Activated CD4-positive, alpha-beta memory T cell treated with anti-CD3 and anti-CD28 coated beads for 36 hours (primary cell): ENCODE data around the gene SLC25A24. TPM values are rescaled to one million over a fixed set of nuclear protein-coding genes. Genes with fewer than 3 reads are reported as not detected.
"Not testable (repeated sequence)": the region's sequence is repeated elsewhere in the genome, so short reads cannot be mapped to it uniquely, and the experiment has no call there.

Experiments
- CTCF ChIA-PET: fragments of 350-600 bp; sonication (Branson Sonifier 250); formaldehyde crosslinking; loops from one replicate; lab custom pipeline; 2021; ENCODE audit warnings: antibody characterized with exemption, inconsistent platforms; lab: Charles Lee
- POLR2A ChIA-PET: fragments of 350-600 bp; sonication (Branson Sonifier 250); formaldehyde crosslinking; loops from one replicate; lab custom pipeline; 2021; ENCODE audit warnings: antibody characterized with exemption; lab: Charles Lee
- DNase-seq: peaks from one replicate; pipeline ENCODE4 v3.0.0-alpha.2; 2020
- H3K27ac Mint-ChIP-seq: one replicate; pipeline ENCODE4 v1.8.0; 2021; ENCODE audit warnings: mixed read lengths
- H3K27me3 Mint-ChIP-seq: one replicate; pipeline ENCODE4 v1.8.0; 2021; ENCODE audit warnings: mixed read lengths
- H3K36me3 Mint-ChIP-seq: one replicate; pipeline ENCODE4 v1.8.0; 2021; ENCODE audit warnings: mixed read lengths
- H3K4me1 Mint-ChIP-seq: one replicate; pipeline ENCODE4 v1.8.0; 2021; ENCODE audit warnings: low read depth, mixed read lengths
- H3K4me3 Mint-ChIP-seq: one replicate; pipeline ENCODE4 v1.8.0; 2021; ENCODE audit warnings: mild to moderate bottlenecking, mixed read lengths
- H3K9me3 Mint-ChIP-seq: one replicate; pipeline ENCODE4 v1.8.0; 2021; ENCODE audit warnings: mixed read lengths
- intact Hi-C: fragments of 100-400 bp; cut with micrococcal nuclease; formaldehyde crosslinking; loops from one replicate; pipeline ENCODE4 v1.15.1; 2023
- total RNA-seq, 2 experiments: library from RNA; stranded (reverse); gene quantifications; one replicate each; pipeline ENCODE4 v1.2.3, GENCODE V29; 2021

SLC25A24 gene
- total RNA-seq = 10 to 100 TPM; 18.1 to 19.4 TPM

- intact Hi-C loops = loop anchor here (2.0 to 5.0 kb wide), 5 partner anchors 235 to 442 kb away; partner anchors contain the start of genes EEIG2 and VAV3
- peak; percentile 83 for DNase-seq
- no peaks in the 10 kb centered on the region for H3K27me3 Mint-ChIP-seq
- peak within 1 kb of the TSS; percentile 61 for H3K27ac Mint-ChIP-seq
- peaks cover 29% of the 10 kb centered on the region for H3K4me1 Mint-ChIP-seq
- ChIA-PET POLR2A (interaction anchor here (0.6 to 1.4 kb wide), 4 partner anchors 11 to 492 kb away, joined by 3 to 4 read pairs (median 3); partner anchors contain the start of gene PRPF38B), CTCF (interaction anchor here (0.7 to 2.5 kb wide), 6 partner anchors 10 to 444 kb away, joined by 3 to 11 read pairs (median 8); partner anchors contain the start of gene EEIG2)
- peaks cover 6% of the 10 kb centered on the region for H3K9me3 Mint-ChIP-seq
- H3K4me3 Mint-ChIP-seq = peak within 1 kb of the TSS; percentile 85
- peaks cover 3% of the 10 kb centered on the region for H3K36me3 Mint-ChIP-seq
Observed at GRCh38 chr1:108199781-108200686, at the start of gene SLC25A24. Gene SLC25A24, minus strand, starts transcription at chr1:108200343. Its CDS starts 205 bp downstream, at chr1:108200138.

- intact Hi-C loops, H3K27me3 Mint-ChIP-seq, H3K27ac Mint-ChIP-seq, CTCF ChIA-PET, H3K36me3 Mint-ChIP-seq, POLR2A ChIA-PET, H3K9me3 Mint-ChIP-seq, H3K4me1 Mint-ChIP-seq, H3K4me3 Mint-ChIP-seq, DNase-seq: not testable (repeated sequence)
Observed at GRCh38 chr1:108243976-108244375, 43.8 kb upstream of the SLC25A24 start, which contains the start of gene NBPF4. Gene NBPF4, minus strand, starts transcription at chr1:108244076. Its CDS starts 315 bp downstream, at chr1:108243761.

- intact Hi-C loops, H3K36me3 Mint-ChIP-seq, POLR2A ChIA-PET, H3K27me3 Mint-ChIP-seq, H3K27ac Mint-ChIP-seq, H3K4me3 Mint-ChIP-seq, DNase-seq, H3K9me3 Mint-ChIP-seq, CTCF ChIA-PET, H3K4me1 Mint-ChIP-seq: not testable (repeated sequence)
Observed at GRCh38 chr1:108239426-108239825, 39.3 kb upstream of the SLC25A24 start.

- H3K36me3 Mint-ChIP-seq, H3K27ac Mint-ChIP-seq, H3K4me1 Mint-ChIP-seq, CTCF ChIA-PET, H3K27me3 Mint-ChIP-seq, intact Hi-C loops, DNase-seq, H3K4me3 Mint-ChIP-seq, POLR2A ChIA-PET, H3K9me3 Mint-ChIP-seq: not testable (repeated sequence)
Observed at GRCh38 chr1:108235308-108235707, 35.2 kb upstream of the SLC25A24 start.

- intact Hi-C loops, CTCF ChIA-PET, H3K4me3 Mint-ChIP-seq, H3K27ac Mint-ChIP-seq, H3K9me3 Mint-ChIP-seq, H3K27me3 Mint-ChIP-seq, H3K4me1 Mint-ChIP-seq, H3K36me3 Mint-ChIP-seq, DNase-seq, POLR2A ChIA-PET: not testable (repeated sequence)
Observed at GRCh38 chr1:108232183-108232582, 32.0 kb upstream of the SLC25A24 start.

- intact Hi-C loops, H3K27me3 Mint-ChIP-seq, H3K36me3 Mint-ChIP-seq: not testable (repeated sequence)
Observed at GRCh38 chr1:108229976-108230375, 29.8 kb upstream of the SLC25A24 start.

GRCh38 chr1:108227772-108228171, 27.6 kb upstream of the SLC25A24 start:
- CTCF ChIA-PET, H3K27ac Mint-ChIP-seq, H3K4me3 Mint-ChIP-seq, POLR2A ChIA-PET, H3K9me3 Mint-ChIP-seq, H3K4me1 Mint-ChIP-seq, H3K27me3 Mint-ChIP-seq, DNase-seq, intact Hi-C loops, H3K36me3 Mint-ChIP-seq: not testable (repeated sequence)

More at GRCh38 chr1:108229976-108230375, 29.8 kb upstream of the SLC25A24 start:
- H3K4me1 Mint-ChIP-seq, DNase-seq, CTCF ChIA-PET, H3K27ac Mint-ChIP-seq, H3K9me3 Mint-ChIP-seq, POLR2A ChIA-PET, H3K4me3 Mint-ChIP-seq: not testable (repeated sequence)

- H3K4me3 Mint-ChIP-seq, H3K27ac Mint-ChIP-seq, H3K36me3 Mint-ChIP-seq, H3K4me1 Mint-ChIP-seq, H3K27me3 Mint-ChIP-seq, DNase-seq, CTCF ChIA-PET, H3K9me3 Mint-ChIP-seq, POLR2A ChIA-PET, intact Hi-C loops: not testable (repeated sequence)
Observed at GRCh38 chr1:108226855-108227254, 26.7 kb upstream of the SLC25A24 start.

- DNase-seq, intact Hi-C loops, H3K4me1 Mint-ChIP-seq, H3K9me3 Mint-ChIP-seq, H3K4me3 Mint-ChIP-seq, CTCF ChIA-PET, H3K36me3 Mint-ChIP-seq, H3K27ac Mint-ChIP-seq, H3K27me3 Mint-ChIP-seq, POLR2A ChIA-PET: not testable (repeated sequence)
Observed at GRCh38 chr1:108223226-108223625, 23.1 kb upstream of the SLC25A24 start.

GRCh38 chr1:108217515-108218174, 17.5 kb upstream of the SLC25A24 start:
- H3K36me3 Mint-ChIP-seq, DNase-seq, H3K27ac Mint-ChIP-seq, intact Hi-C loops, H3K4me1 Mint-ChIP-seq, H3K27me3 Mint-ChIP-seq, CTCF ChIA-PET, H3K9me3 Mint-ChIP-seq, POLR2A ChIA-PET, H3K4me3 Mint-ChIP-seq: not testable (repeated sequence)

- intact Hi-C loops, CTCF ChIA-PET: not testable (repeated sequence)
Observed at GRCh38 chr1:108217007-108217406, 16.9 kb upstream of the SLC25A24 start.

More at GRCh38 chr1:108217007-108217406, 16.9 kb upstream of the SLC25A24 start:
- H3K4me3 Mint-ChIP-seq, H3K36me3 Mint-ChIP-seq, H3K27me3 Mint-ChIP-seq, DNase-seq, H3K4me1 Mint-ChIP-seq, H3K27ac Mint-ChIP-seq, H3K9me3 Mint-ChIP-seq, POLR2A ChIA-PET: not testable (repeated sequence)
